ENCODE data around the gene FMR1. TPM values are rescaled to one million over a fixed set of nuclear protein-coding genes. Genes with fewer than 3 reads are reported as not detected.

The FMR1 gene
- total RNA-seq, 1 experiment from 2014 or later, result 44.6 TPM

DNA sequence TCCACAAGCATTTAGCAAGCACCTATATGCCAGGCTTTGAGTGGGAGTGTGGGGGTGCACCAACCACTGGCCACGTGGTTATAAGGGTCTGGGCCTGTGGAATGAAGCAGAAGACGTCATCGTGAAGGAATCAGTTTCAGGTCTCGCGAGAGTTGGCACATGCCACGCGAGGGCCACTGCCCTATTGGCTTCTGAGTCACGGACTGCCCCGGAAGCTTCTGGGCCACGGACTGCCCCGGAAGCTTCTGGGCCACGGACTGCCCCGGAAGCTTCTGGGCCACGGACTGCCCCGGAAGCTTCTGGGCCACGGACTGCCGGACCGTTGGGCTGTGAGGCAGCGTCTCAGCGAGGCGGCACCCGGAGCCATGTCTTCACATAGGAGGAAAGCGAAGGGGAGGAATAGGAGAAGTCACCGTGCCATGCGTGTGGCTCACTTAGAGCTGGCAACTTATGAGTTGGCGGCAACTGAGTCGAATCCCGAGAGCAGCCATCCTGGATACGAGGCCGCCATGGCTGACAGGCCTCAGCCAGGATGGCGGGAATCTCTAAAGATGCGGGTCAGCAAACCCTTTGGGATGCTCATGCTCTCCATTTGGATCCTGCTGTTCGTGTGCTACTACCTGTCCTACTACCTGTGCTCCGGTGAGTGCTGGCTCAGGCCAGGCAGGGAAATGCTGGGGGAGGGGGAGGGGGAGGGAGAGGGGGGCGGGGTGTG, 69.5 kb downstream of the FMR1 start, which contains the start of gene FMR1NB:
Gene FMR1NB, plus strand, starts transcription at position 300 of the 715 bp plus-strand sequence. Its CDS starts 66 bp downstream, at position 366.
- Mint-ChIP-seq H3K36me3 (ENCODE audit: insufficient read depth in 1 of 3, low read depth in 3 of 3) (peaks cover 0 to 2% (median 0%) of the 10 kb centered on the region in 3 experiments; a peak in 2 of 7 replicates), H3K27ac (no peak within 1 kb of the TSS), H3K4me1 (no peaks in the 10 kb centered on the region), H3K4me3 (no peak within 1 kb of the TSS), H3K27me3 (ENCODE audit: low read depth) (no peaks in the 10 kb centered on the region), H3K9me3 (peaks cover 62 to 71% of the 10 kb centered on the region in 2 experiments)
- H4K5ac ChIP-seq (ENCODE audit: insufficient read length, low read depth, low read length), result no peak within 1 kb of the TSS
- no peak within 1 kb of the TSS for H2AFZ ChIP-seq (ENCODE audit: low read length)
- no peak within 1 kb of the TSS for H3K4me2 ChIP-seq (ENCODE audit: insufficient read depth, insufficient read length, low read length)
- no peak within 1 kb of the TSS for H3K18ac ChIP-seq (ENCODE audit: insufficient read length, low read depth, low read length)
- no peak within 1 kb of the TSS for H2BK15ac ChIP-seq (ENCODE audit: low read depth, low read length)
- H3K14ac ChIP-seq (ENCODE audit: insufficient read depth, low read length), result no peak within 1 kb of the TSS
- no peaks in the 10 kb centered on the region for H3K4me1 ChIP-seq (ENCODE audit: insufficient read depth, low read length)
- H2BK120ac ChIP-seq (ENCODE audit: low read depth, low read length, poor library complexity, severe bottlenecking), result no peak within 1 kb of the TSS
- H3K4ac ChIP-seq (ENCODE audit: low read depth, low read length), result no peak within 1 kb of the TSS
- no peak within 1 kb of the TSS for H3K56ac ChIP-seq (ENCODE audit: insufficient read length, low read depth, low read length)
- no peaks in the 10 kb centered on the region for H3K79me2 ChIP-seq (ENCODE audit: insufficient read depth, low read length)
- no peaks in the 10 kb centered on the region for H3K27me3 ChIP-seq (ENCODE audit: insufficient read depth, low read length)
- no peak within 1 kb of the TSS for H2BK5ac ChIP-seq (ENCODE audit: insufficient read length, low read length)
- no peak for DNase-seq
- H2BK20ac ChIP-seq (ENCODE audit: low read depth, low read length, poor library complexity, severe bottlenecking), result no peak within 1 kb of the TSS
- no peak within 1 kb of the TSS for H4K91ac ChIP-seq (ENCODE audit: insufficient read length, low read depth, low read length)
- no peak within 1 kb of the TSS for H2BK12ac ChIP-seq (ENCODE audit: insufficient read length, low read depth, low read length)
- no peak within 1 kb of the TSS for H3K9ac ChIP-seq (ENCODE audit: extremely low read depth, insufficient read length, low read length)
- no peak within 1 kb of the TSS for H4K8ac ChIP-seq (replicated peaks; ENCODE audit: insufficient read length, low read depth, low read length)
- H3K27ac ChIP-seq (ENCODE audit: insufficient read length, low read depth, low read length), result no peak within 1 kb of the TSS
- H4K20me1 ChIP-seq (ENCODE audit: control insufficient read depth, insufficient read depth, insufficient read length), result no peaks in the 10 kb centered on the region
- no peaks in the 10 kb centered on the region for H3K79me1 ChIP-seq (ENCODE audit: insufficient read depth, low read depth, low read length, poor library complexity, severe bottlenecking)
- TF ChIP-seq CTCF (conservative IDR thresholded peaks at IDR 0.05), result no peak
- H3T11ph ChIP-seq (ENCODE audit: low read length), result no peak within 1 kb of the TSS
- no peak within 1 kb of the TSS for H3K23ac ChIP-seq (ENCODE audit: insufficient read length, low read depth, low read length)
- no CpG with 5 or more reads among the region's 35 CpGs for WGBS (ENCODE audit: extremely low coverage, insufficient read length, low lambda C conversion rate)
- peaks cover 34% of the 10 kb centered on the region for H3K9me3 ChIP-seq (ENCODE audit: control insufficient read depth, low read depth, low read length)
- no peak within 1 kb of the TSS for H2AK5ac ChIP-seq (ENCODE audit: insufficient read length, low read length)
- no peaks in the 10 kb centered on the region for H3K23me2 ChIP-seq (ENCODE audit: insufficient read length, low read depth, low read length, poor library complexity, severe bottlenecking)

Other genes starting within 250 kb of the FMR1 start
- not detected in 2 replicates for gene FMR1NB, start 69.4 kb downstream of the FMR1 start, total RNA-seq (2021)